Progenitor cell of endocrine pancreas (in vitro differentiated cells): ENCODE data around the gene UTP3. TPM values are rescaled to one million over a fixed set of nuclear protein-coding genes. Genes with fewer than 3 reads are reported as not detected.
"Not testable (repeated sequence)": the region's sequence is repeated elsewhere in the genome, so short reads cannot be mapped to it uniquely, and the experiment has no call there.

ENCODE experiments used
- DNase-seq: peaks from one replicate; pipeline ENCODE4 v3.0.0; 2021; ENCODE audit warnings: low spot score; ENCODE audit not compliant: unreplicated experiment
- H3K27ac Mint-ChIP-seq: 2 replicates; pipeline ENCODE4 v1.8.0; 2021; ENCODE audit warnings: mild to moderate bottlenecking, moderate library complexity, mixed read lengths
- H3K27me3 Mint-ChIP-seq: 2 replicates; pipeline ENCODE4 v1.8.0; 2021; ENCODE audit warnings: mixed read lengths
- H3K36me3 Mint-ChIP-seq: 2 replicates; pipeline ENCODE4 v1.8.0; 2022; ENCODE audit warnings: mixed read lengths; ENCODE audit not compliant: insufficient read depth
- H3K4me1 Mint-ChIP-seq: 2 replicates; pipeline ENCODE4 v1.8.0; 2021; ENCODE audit warnings: low read depth, mixed read lengths
- H3K4me3 Mint-ChIP-seq: 2 replicates; pipeline ENCODE4 v1.8.0; 2021; ENCODE audit warnings: low read depth, mild to moderate bottlenecking, moderate library complexity, mixed read lengths
- H3K9me3 Mint-ChIP-seq: 2 replicates; pipeline ENCODE4 v1.8.0; 2021; ENCODE audit warnings: low read depth, mixed read lengths
- CTCF ChIP-seq: fragments of 200-600 bp; sonication (generic); IDR thresholded peaks from one replicate; pipeline ENCODE4 v1.5.0; 2021; ENCODE audit warnings: antibody characterized with exemption, mild to moderate bottlenecking; ENCODE audit not compliant: unreplicated experiment
- total RNA-seq: library from RNA; stranded (reverse); gene quantifications from 2 replicates; pipeline ENCODE4 v1.2.1, GENCODE V29; 2021

Gene UTP3
- total RNA-seq, 1 donor from 2014 or later: 25.5 TPM

GRCh38 chr4:70718811-70719604 is 30.7 kb downstream of the UTP3 start:
- Mint-ChIP-seq H3K36me3 (peaks cover 2% of the 10 kb centered on the region), H3K27ac (peak overlapping the region; percentile 87), H3K27me3 (no peaks in the 10 kb centered on the region), H3K4me1 (peaks cover 16% of the 10 kb centered on the region), H3K9me3 (no peaks in the 10 kb centered on the region), H3K4me3 (no peak overlapping the region)
- no peak for TF ChIP-seq CTCF
- DNase-seq: no peak

GRCh38 chr4:70721747-70722146 is 33.4 kb downstream of the UTP3 start, which contains the start of gene RUFY3:
TSS of gene RUFY3 (plus strand) at chr4:70721964. CDS start at chr4:70722574, 610 bp downstream.
- DNase-seq: no peak
- Mint-ChIP-seq H3K4me1 (peaks cover 19% of the 10 kb centered on the region), H3K27me3 (no peaks in the 10 kb centered on the region), H3K4me3 (no peak within 1 kb of the TSS), H3K9me3 (no peaks in the 10 kb centered on the region), H3K27ac (peak within 1 kb of the TSS; percentile 75), H3K36me3 (peaks cover 2% of the 10 kb centered on the region)
- no peak for TF ChIP-seq CTCF

GRCh38 chr4:70722199-70722791 is 34.0 kb downstream of the UTP3 start:
- peak overlapping the region; percentile 75 for H3K27ac Mint-ChIP-seq
- no peaks in the 10 kb centered on the region for H3K27me3 Mint-ChIP-seq
- peaks cover 18% of the 10 kb centered on the region for H3K4me1 Mint-ChIP-seq
- H3K36me3 Mint-ChIP-seq: peaks cover 2% of the 10 kb centered on the region
- H3K4me3 Mint-ChIP-seq: no peak overlapping the region
- no peaks in the 10 kb centered on the region for H3K9me3 Mint-ChIP-seq
- no peak for TF ChIP-seq CTCF
- DNase-seq: no peak

GRCh38 chr4:70724463-70724862 is 36.1 kb downstream of the UTP3 start:
- DNase-seq: no peak
- Mint-ChIP-seq H3K27ac (no peak overlapping the region), H3K36me3 (no peaks in the 10 kb centered on the region), H3K4me3 (no peak overlapping the region), H3K4me1 (peaks cover 13% of the 10 kb centered on the region), H3K9me3 (no peaks in the 10 kb centered on the region), H3K27me3 (no peaks in the 10 kb centered on the region)
- TF ChIP-seq CTCF: no peak

- Mint-ChIP-seq H3K27ac (peak overlapping the region; percentile 76), H3K36me3 (no peaks in the 10 kb centered on the region), H3K9me3 (no peaks in the 10 kb centered on the region), H3K4me3 (no peak overlapping the region), H3K27me3 (no peaks in the 10 kb centered on the region), H3K4me1 (peaks cover 13% of the 10 kb centered on the region)
- no peak for DNase-seq
- TF ChIP-seq CTCF: no peak
Observed at GRCh38 chr4:70725633-70726032, 37.3 kb downstream of the UTP3 start.

GRCh38 chr4:70726515-70726914 is 38.2 kb downstream of the UTP3 start:
- not testable (repeated sequence) for H3K4me3 Mint-ChIP-seq, H3K9me3 Mint-ChIP-seq, DNase-seq, H3K27me3 Mint-ChIP-seq, H3K36me3 Mint-ChIP-seq
- H3K4me1 Mint-ChIP-seq: peaks cover 13% of the 10 kb centered on the region
- H3K27ac Mint-ChIP-seq: peak overlapping the region; percentile 16
